B cell (primary cell): Measurements from ENCODE around the gene MAFG. TPM values are rescaled to one million over a fixed set of nuclear protein-coding genes. Genes with fewer than 3 reads are reported as not detected.

Experiments
- ATAC-seq: fragments of 200-7000 bp; cut with Tn5 transposase; one replicate; pipeline ENCODE4 v1.10.0; 2021; ENCODE audit warnings: low read depth, mild to moderate bottlenecking, moderate number of reproducible peaks, moderate library complexity
- CTCF ChIA-PET: fragments of 350-600 bp; sonication (Branson Sonifier 250); formaldehyde crosslinking; loops from one replicate; lab custom pipeline; 2021; ENCODE audit warnings: antibody characterized with exemption, inconsistent platforms; lab: Charles Lee
- POLR2A ChIA-PET: fragments of 350-600 bp; sonication (Branson Sonifier 250); formaldehyde crosslinking; loops from one replicate; lab custom pipeline; 2021; ENCODE audit warnings: antibody characterized with exemption; lab: Charles Lee
- DNase-seq: peaks from one replicate; pipeline ENCODE4 v3.0.0; 2013
- H2AFZ ChIP-seq: 2 replicates; pipeline ENCODE4 v1.6.1; 2012; ENCODE audit warnings: mild to moderate bottlenecking, low read depth, low read length; ENCODE audit not compliant: insufficient read depth, poor library complexity, severe bottlenecking
- H3K27ac ChIP-seq, 2 donors: 1 replicate in 1 of 2; 2 replicates in 1 of 2; pipeline ENCODE4 v1.5.1; 2012 to 2013; ENCODE audit warnings: low read length in 2 of 2, mild to moderate bottlenecking in 2 of 2, moderate library complexity in 1 of 2
- H3K27me3 ChIP-seq, 4 experiments: fragments of 200-600 bp in 1 of 4; sonication (generic) in 1 of 4; replicated peaks in 1 of 4; 1 replicate in 2 of 4; 2 replicates in 2 of 4; pipeline versions ENCODE4 v1.6.1 to v1.7.0; 2013 to 2016; ENCODE audit warnings: low read length in 3 of 4, mild to moderate bottlenecking in 2 of 4, mixed read lengths in 1 of 4, moderate library complexity in 1 of 4; ENCODE audit not compliant: insufficient read depth in 4 of 4, control insufficient read depth in 3 of 4; ENCODE audit errors: control extremely low read depth in 1 of 4
- H3K36me3 ChIP-seq, 2 experiments: replicated peaks in 1 of 2; 1 replicate in 1 of 2; 2 replicates in 1 of 2; pipeline versions ENCODE4 v1.6.1 to v1.7.1; 2013; ENCODE audit warnings: low read length in 1 of 2; ENCODE audit not compliant: insufficient read depth in 2 of 2, control insufficient read depth in 1 of 2; ENCODE audit errors: control extremely low read depth in 1 of 2, extremely low read depth in 1 of 2
- H3K4me1 ChIP-seq, 2 donors: fragments of 200-600 bp in 1 of 2; sonication (generic) in 1 of 2; 1 replicate in 1 of 2; 2 replicates in 1 of 2; pipeline versions ENCODE4 v1.5.1 to v1.6.1; 2013 to 2017; ENCODE audit warnings: low read length in 2 of 2; ENCODE audit not compliant: control insufficient read depth in 2 of 2, insufficient read depth in 2 of 2
- H3K4me2 ChIP-seq: replicated peaks from 2 replicates; pipeline ENCODE3; 2012; ENCODE audit warnings: mild to moderate bottlenecking, low read depth, low read length; ENCODE audit not compliant: poor library complexity, severe bottlenecking
- H3K4me3 ChIP-seq, 5 experiments: fragments of 200-600 bp in 1 of 5; sonication (generic) in 1 of 5; 1 replicate in 3 of 5; 2 replicates in 2 of 5; pipeline versions ENCODE4 v1.5.1 to v1.7.0; 2011 to 2016; ENCODE audit warnings: low read length in 4 of 5, mild to moderate bottlenecking in 4 of 5, low read depth in 2 of 5, control low read depth in 1 of 5, moderate library complexity in 1 of 5; ENCODE audit not compliant: insufficient read depth in 1 of 5; ENCODE audit errors: control extremely low read depth in 1 of 5, extremely low read depth in 1 of 5
- H3K79me2 ChIP-seq: fragments of 200-600 bp; sonication (generic); one replicate; pipeline ENCODE4 v1.6.0; 2016; ENCODE audit warnings: low read length; ENCODE audit not compliant: control insufficient read depth, insufficient read depth
- H3K9ac ChIP-seq: fragments of 200-600 bp; sonication (generic); 2 replicates; pipeline ENCODE4 v1.6.1; 2017; ENCODE audit warnings: mild to moderate bottlenecking, low read length, moderate library complexity
- H3K9me3 ChIP-seq, 3 donors: one replicate each; pipeline versions ENCODE4 v1.6.1 to v1.7.1; 2013; ENCODE audit warnings: low read length in 2 of 3; ENCODE audit not compliant: control insufficient read depth in 2 of 3, insufficient read depth in 1 of 3; ENCODE audit errors: control extremely low read depth in 1 of 3
- H4K20me1 ChIP-seq: 2 replicates; pipeline ENCODE4 v1.6.0; 2012; ENCODE audit warnings: mild to moderate bottlenecking, low read length; ENCODE audit not compliant: insufficient read depth, control insufficient read depth, poor library complexity, severe bottlenecking
- H3K27ac Mint-ChIP-seq: one replicate; pipeline ENCODE4 v1.8.0; 2021; ENCODE audit warnings: mixed read lengths
- H3K27me3 Mint-ChIP-seq: one replicate; pipeline ENCODE4 v1.8.0; 2021; ENCODE audit warnings: mixed read lengths
- H3K4me1 Mint-ChIP-seq: one replicate; pipeline ENCODE4 v1.8.0; 2021; ENCODE audit warnings: mixed read lengths
- H3K4me3 Mint-ChIP-seq: one replicate; pipeline ENCODE4 v1.8.0; 2021; ENCODE audit warnings: mixed read lengths
- H3K9me3 Mint-ChIP-seq: one replicate; pipeline ENCODE4 v1.8.0; 2022; ENCODE audit warnings: mixed read lengths; ENCODE audit not compliant: insufficient read depth
- EZH2 ChIP-seq: IDR thresholded peaks from 2 replicates; pipeline ENCODE4 v1.6.1; 2012; ENCODE audit warnings: borderline replicate concordance, low read depth, mild to moderate bottlenecking, moderate library complexity, low read length; ENCODE audit not compliant: insufficient read depth, poor library complexity, severe bottlenecking
- WGBS: methylation state at CpG from one replicate; pipeline ENCODE4 v1.1.5; 2013; ENCODE audit warnings: missing lambda C conversion rate; ENCODE audit not compliant: insufficient coverage; 5-methylcytosine and 5-hydroxymethylcytosine counted together
- intact Hi-C: fragments of 100-400 bp; cut with micrococcal nuclease; formaldehyde crosslinking; loops from one replicate; pipeline ENCODE4 v1.10.0; 2022
- polyA plus RNA-seq: library from polyadenylated mRNA; depleted of rRNA; stranded (reverse); fragments of >200 nt; gene quantifications from 2 replicates; pipeline ENCODE4 v1.2.3, GENCODE V29; 2012
- total RNA-seq, 2 donors: library from RNA; stranded (reverse); fragments of 120-200 nt in 1 of 2; gene quantifications; 1 replicate in 1 of 2; 2 replicates in 1 of 2; pipeline versions ENCODE4 v1.2.3 to v1.2.4, GENCODE V29; 2013 to 2022
- TF ChIP-seq, protein P1 (sequence below): fragments of 200-600 bp; IDR thresholded peaks from one replicate; pipeline ENCODE4 v1.8.0; 2022; ENCODE audit warnings: antibody characterized with exemption, mild to moderate bottlenecking

MAFG gene
- total and polyA plus RNA-seq, 2 donors (not counting 1 experiment from before 2014, with no cell fraction given), result 11.4 to 27.9 TPM

DNA sequence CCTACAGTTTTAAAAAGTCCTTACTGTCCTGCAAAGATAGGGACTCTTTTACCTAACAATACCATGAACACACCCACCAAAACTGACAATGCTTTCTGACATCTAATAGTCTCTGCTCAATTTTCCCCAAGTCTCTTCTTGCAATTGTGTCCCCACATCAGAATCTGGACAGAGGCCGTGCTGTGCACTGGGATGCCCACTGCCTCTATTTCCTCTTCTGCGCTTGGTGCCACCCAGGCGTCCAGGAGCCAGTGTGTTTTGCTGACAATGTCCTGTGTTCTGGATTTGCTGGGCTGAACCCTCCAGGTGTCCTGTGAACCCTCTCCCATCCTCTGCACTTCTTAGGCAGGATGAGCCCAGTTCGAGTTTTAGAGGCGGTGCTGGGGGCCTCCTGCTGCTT lies 50.0 kb downstream of the MAFG start:
- POLR2A ChIA-PET, result interaction anchor here (0.7 kb wide), 1 partner anchor 11 kb away, joined by 4 read pairs; no protein-coding TSS in a partner anchor
- intact Hi-C loops, result no loop called here
- H3K9me3 ChIP-seq, result no peaks in the 10 kb centered on the region
- Mint-ChIP-seq H3K4me3 (no peak overlapping the region), H3K9me3 (no peaks in the 10 kb centered on the region), H3K4me1 (peaks cover 8% of the 10 kb centered on the region), H3K27me3 (no peaks in the 10 kb centered on the region), H3K27ac (no peak overlapping the region)
- CTCF ChIA-PET, result no interaction called here
- H3K9ac ChIP-seq, result no peak overlapping the region
- DNase-seq, result no peak
- H3K4me3 ChIP-seq, result no peak overlapping the region
- no peak overlapping the region for H2AFZ ChIP-seq
- no peak for ATAC-seq
- no peak overlapping the region for H3K27ac ChIP-seq
- TF ChIP-seq EZH2, result no peak
- TF ChIP-seq, protein P1, sequence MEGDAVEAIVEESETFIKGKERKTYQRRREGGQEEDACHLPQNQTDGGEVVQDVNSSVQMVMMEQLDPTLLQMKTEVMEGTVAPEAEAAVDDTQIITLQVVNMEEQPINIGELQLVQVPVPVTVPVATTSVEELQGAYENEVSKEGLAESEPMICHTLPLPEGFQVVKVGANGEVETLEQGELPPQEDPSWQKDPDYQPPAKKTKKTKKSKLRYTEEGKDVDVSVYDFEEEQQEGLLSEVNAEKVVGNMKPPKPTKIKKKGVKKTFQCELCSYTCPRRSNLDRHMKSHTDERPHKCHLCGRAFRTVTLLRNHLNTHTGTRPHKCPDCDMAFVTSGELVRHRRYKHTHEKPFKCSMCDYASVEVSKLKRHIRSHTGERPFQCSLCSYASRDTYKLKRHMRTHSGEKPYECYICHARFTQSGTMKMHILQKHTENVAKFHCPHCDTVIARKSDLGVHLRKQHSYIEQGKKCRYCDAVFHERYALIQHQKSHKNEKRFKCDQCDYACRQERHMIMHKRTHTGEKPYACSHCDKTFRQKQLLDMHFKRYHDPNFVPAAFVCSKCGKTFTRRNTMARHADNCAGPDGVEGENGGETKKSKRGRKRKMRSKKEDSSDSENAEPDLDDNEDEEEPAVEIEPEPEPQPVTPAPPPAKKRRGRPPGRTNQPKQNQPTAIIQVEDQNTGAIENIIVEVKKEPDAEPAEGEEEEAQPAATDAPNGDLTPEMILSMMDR, result no peak
- H3K79me2 ChIP-seq, result peaks cover 30% of the 10 kb centered on the region
- H3K4me1 ChIP-seq, result peaks cover 5 to 9% of the 10 kb centered on the region in 2 donors
- H3K4me2 ChIP-seq, result no peak overlapping the region
- H4K20me1 ChIP-seq, result no peaks in the 10 kb centered on the region
- WGBS, result 100% methylated on average over 3 of the region's 5 CpGs
- no peaks in the 10 kb centered on the region for H3K27me3 ChIP-seq
- peaks cover 0 to 14% of the 10 kb centered on the region in 2 experiments for H3K36me3 ChIP-seq
